HG03521 (cell line): ENCODE results near the gene TBC1D24.

Experiments
- ATAC-seq: cut with Tn5 transposase; IDR thresholded peaks from one replicate; pipeline ENCODE4 v1.9.1; 2021; ENCODE audit warnings: mild to moderate bottlenecking, moderate library complexity; ENCODE audit not compliant: unreplicated experiment

TBC1D24 gene

DNA sequence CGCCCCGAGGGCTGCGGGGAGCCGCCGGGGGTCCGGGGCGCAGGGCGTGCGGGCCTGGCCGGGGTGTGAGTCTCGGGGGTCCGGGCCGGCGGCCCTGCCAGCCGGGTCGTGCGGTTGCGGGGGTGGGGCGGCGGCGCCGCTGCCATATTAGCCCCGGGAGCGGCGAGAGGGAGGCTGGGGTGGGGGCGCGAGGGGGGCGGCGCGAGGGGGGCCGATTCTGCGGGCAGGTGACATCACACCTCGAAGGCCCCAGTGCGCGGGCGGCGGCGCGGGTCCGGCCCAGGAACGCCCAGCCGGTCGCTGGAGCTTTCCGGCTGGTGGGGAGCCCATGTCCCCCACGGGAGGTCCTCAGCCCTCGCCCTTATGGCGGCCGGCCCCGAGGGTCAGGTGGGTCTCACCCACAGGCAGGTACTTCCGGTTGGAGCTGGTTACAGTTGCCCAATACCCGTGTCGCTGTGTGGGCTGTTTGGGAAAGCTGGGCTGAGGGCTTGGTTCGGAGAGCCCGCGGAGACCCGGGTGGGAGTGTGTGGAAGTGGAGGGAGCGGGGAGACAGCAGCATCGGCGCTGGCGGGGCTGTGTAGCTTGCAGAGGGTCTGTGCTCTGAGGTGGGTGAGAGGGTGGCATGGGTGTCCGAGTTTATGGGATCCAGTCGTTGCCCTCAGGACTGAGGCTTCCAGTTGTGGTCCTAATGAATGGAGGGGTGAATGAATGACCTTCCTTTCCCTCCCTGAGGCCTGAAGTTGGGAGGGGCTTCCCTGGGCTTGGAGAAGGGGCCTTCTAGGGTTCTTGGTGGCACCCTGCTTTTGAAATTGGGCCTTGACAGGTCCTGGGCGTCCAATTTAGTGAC lies 39.6 kb downstream of the TBC1D24 start:
- ATAC-seq: no peak

DNA sequence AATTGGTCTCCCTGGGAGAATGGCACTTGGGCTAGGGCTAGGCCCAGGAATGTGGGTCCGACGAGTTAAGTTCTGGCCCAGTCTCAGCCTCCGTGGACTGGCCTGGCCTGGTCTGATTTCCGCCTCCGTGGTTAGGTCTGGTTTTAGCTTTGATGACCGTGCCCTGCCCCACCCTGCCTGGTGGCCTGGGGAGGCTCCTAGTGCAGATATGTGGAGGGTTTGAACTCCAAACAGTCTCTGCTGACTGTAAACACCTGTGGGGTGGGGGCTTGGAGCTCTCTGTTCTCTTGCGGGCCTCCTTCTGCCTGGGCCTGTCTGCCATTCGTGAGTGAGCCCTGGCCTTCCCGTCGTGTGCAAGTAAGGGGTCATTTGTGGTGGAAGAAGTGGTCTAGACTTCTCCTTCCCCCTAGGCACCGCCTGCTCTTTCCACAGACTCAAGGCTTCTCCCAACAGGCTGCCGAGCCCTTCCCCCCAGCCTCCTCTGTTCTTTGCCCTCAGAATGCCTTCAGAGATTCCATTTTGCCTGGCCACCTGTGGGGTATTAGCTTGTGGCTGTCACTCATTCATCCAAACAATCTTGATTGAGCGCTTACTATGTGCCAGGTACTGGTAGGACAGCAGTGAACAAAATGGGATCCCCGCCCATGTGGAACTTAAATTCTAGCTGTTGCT lies 40.4 kb downstream of the TBC1D24 start:
- no peak for ATAC-seq

DNA sequence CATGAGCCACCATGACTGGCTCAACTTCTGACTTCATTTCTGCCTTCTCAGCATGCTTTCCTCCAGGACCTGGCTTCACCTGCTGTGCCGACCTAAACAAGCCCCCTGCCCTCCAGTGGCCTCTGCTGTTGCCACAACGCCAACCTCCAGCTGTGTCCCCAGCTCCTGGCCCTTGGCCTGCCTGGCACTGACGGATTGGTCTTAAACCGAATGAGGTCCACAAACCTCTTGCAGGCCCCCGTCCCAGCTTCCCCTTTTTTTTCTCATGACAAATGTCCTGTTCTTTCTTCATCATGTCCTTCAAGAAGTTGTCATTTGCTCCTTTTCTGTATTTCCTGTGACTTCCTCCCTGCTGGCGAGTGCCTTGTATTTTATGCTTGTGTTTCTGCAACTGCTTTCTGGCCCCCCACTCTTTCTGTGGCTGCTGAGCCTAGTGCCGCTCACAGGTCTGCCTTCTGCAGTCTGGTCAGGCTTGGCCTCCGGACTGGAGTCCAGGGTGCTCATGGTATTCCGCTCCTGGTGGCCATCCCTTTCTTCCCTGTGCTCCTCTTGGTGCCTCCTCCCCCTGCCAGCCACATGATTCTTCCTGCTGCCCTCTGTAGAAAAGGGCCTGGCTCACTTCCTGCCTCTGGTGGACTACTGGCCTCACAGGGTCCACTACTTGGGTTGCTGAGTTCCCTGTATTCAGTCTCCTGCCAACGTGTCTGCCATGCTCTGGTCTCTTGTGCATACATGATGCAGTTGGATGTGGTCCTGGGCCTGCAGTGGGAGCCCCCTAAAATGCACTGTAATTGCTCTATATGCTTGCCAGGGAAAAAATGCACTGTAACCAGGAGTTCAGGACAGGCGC lies 41.7 kb downstream of the TBC1D24 start:
- ATAC-seq: no peak

DNA sequence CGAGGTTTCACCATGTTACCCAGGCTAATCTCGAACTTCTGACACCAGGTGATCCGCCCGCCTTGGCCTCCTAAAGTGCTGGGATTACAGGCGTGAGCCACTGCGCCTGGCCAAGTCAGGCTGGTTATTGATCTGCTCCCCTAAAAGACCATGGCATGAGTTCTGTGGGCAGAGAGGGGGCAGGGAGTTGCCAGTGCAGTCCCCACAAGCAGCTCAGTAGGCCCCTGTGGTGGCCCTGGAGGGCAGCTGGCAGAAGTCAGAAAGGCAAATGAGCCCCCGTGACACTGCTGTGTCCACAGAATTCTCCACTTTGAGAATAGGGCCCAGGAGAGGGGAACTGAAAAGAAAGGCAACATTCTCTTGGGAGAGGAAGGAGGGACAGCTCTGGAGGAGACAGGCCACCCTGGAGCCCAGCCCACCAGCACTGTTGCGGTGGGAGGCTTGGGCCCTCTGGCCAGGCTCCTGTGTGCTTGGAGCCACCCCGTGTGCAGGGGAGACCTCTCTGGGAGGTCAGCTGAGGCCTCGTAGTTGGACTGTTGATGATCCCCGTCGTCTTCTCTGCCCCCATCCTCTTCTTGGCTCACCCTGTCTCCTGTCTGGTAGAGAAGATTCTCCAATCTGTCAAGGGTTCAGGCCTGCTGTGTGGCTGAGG lies 43.2 kb downstream of the TBC1D24 start:
- no peak for ATAC-seq

DNA sequence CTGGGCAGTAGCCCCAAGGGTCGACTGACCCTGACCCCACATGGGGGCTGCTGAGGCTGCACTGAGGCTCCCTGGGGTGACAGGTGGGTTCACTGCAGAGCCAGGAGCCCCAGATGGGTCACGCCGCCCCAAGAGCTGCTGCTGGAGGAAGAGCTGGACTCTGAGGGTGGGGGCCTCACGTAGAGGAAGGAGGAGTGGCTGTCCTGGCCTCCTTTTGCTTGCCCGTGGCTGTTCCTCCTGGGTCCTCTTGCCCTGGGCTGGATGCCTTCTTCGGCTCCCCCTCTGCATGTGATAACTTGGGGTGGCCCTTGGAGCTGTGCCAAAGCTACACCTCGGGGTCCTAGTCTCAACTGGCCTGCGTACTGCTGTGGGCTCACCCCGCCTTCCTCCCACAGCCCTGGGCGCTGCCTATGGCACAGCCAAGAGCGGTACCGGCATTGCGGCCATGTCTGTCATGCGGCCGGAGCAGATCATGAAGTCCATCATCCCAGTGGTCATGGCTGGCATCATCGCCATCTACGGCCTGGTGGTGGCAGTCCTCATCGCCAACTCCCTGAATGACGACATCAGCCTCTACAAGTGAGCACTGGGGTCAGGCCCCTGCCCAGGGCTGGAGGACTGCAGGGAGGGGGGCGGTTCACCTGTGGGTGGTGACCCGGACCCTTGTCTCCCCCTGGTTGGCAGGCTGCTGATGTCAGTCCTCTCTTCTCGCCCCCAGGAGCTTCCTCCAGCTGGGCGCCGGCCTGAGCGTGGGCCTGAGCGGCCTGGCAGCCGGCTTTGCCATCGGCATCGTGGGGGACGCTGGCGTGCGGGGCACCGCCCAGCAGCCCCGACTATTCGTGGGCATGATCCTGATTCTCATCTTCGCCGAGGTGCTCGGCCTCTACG lies 44.1 kb downstream of the TBC1D24 start:
- ATAC-seq: no peak

DNA sequence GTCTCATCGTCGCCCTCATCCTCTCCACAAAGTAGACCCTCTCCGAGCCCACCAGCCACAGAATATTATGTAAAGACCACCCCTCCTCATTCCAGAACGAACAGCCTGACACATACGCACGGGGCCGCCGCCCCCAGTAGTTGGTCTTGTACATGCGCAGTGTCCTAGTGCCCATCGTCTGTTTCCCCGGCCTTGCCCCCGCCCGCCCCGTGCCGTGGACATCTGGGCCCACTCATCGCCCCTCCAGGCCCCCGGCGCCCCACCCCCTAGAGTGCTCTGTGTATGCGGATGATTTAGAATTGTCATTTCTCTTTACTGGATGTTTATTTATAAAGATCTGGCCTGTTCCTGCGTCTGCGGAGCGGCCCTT lies 44.8 kb downstream of the TBC1D24 start:
- ATAC-seq: no peak

DNA sequence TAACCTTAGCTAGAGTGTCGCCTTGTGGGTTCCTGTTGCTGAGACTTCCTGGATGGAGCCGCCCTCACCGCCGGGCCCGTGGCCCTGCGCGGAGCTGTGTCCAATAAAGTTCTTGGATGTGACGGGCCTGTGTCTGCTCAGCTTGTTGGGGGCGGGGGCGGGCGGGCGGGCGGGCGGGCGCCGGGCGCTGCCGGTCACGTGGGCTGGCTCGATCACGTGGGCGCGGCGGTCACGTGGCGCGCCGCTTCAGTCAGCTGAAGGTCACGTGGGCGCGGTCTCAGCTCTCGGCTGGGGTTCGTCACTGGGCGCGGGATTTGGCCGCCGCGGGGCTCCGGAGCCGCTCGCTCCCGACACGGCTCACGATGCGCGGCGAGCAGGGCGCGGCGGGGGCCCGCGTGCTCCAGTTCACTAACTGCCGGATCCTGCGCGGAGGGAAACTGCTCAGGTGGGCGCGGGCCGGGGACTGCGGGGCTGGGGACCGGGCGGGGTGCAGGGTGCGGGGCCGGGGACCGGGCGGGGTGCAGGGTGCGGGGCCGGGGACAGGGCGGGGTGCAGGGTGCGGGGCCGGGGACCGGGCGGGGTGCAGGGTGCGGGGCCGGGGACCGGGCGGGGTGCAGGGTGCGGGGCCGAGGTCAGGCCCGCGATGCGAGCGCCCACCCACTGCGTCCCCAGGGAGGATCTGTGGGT lies 45.3 kb downstream of the TBC1D24 start, which contains the start of gene AMDHD2:
TSS of gene AMDHD2 (plus strand) at position 275 of the 687 bp plus-strand sequence. CDS start at position 363, 88 bp downstream.
- ATAC-seq: peak; percentile 50

DNA sequence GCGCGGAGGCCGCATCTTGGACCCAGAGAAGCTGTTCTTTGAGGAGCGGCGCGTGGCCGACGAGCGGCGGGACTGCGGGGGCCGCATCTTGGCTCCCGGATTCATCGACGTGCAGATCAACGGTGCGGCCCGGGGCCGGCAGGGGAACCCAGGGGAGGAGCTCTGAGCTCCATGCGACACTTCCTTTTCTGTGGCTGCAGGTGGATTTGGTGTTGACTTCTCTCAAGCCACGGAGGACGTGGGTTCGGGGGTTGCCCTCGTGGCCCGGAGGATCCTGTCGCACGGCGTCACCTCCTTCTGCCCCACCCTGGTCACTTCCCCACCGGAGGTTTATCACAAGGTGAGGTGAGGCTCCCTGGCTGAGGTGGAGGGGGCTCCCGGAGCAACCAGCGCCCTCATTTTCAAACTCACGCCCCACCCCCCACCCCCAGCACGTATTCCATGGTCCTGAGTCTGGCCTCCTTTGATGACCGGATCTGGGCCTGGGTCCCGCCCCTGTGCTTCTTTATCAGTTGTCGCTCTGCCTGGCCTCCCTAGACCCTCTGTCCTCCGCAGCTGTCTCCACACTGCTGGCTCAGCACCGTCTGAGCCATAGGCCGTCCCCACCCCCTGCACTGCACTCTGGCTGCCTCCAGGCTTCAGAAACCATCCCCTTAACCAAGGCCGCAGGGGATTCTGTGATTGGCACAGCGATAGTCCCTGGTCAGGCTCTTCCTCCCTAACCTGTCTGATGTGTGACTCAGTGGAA lies 46.0 kb downstream of the TBC1D24 start:
- peak; percentile 26 for ATAC-seq

DNA sequence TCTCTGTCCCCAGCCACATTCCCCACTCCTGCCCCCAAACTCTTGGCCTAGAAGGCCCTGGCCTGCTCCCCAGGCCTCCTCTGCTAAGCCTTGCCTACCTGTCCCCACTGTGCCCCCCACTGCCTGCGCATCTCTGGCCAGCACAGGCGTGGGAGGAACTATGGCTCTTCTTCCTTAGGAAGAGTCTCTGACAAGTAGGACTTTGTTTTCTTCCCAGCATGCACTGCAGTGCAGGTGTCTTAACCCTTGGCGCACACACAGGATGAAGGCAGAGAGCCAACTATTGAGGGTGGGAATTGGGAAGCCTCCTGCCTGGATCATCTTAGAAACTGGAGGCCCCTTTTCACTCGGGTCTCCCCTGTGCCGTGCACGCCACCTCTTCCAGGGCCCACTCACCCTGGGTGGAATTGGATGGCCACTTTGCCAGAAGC lies 48.9 kb downstream of the TBC1D24 start:
- no peak for ATAC-seq

DNA sequence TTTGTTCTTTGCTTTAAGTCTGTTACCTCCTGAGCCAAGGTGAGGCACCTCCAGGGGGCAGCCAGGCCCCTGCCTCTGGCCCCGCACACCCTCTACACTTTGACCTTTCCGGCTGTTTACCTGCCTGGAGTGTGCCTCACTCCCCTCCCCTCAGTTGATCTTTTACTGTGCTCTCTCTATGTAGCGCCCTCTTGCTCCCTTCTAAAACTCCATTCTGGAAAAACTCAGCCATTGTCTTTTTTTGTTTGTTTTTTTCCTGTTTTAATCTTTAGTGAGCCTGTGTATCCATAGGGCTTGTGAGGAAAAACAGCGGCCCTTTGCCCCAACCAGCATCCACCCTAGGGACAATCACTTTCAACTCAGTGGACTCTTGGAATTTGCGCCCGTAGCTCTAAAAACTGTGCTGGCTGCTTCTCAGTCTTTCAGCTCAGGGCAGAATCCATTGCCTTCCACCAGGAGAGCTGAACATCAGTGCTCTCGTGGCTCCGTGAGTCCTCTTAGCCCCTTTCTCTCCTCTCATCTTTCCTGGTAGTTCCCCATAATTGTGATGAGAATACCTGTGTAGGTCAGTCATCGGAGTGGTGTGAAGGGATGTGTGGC lies 49.5 kb downstream of the TBC1D24 start:
- no peak for ATAC-seq

DNA sequence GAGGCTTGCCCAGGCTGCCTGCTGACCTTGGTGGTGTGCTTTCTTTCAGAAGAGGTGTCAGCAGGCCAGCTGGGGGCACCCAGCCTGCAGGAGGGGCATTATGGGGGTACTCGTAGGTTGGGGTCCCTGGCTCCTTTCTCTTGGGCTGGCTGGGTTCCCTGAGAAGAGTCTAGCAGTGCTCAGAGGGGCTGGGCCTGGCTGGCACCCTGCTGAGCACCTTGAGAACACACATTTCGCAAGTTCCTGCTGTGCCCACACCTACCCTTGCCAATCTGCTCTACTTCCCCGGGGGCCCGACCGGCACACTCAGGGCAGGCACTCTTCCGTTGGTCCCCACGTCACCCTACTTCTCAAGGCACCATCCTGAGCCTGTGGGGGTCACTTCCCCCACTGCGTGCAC lies 51.2 kb downstream of the TBC1D24 start:
- ATAC-seq: no peak

DNA sequence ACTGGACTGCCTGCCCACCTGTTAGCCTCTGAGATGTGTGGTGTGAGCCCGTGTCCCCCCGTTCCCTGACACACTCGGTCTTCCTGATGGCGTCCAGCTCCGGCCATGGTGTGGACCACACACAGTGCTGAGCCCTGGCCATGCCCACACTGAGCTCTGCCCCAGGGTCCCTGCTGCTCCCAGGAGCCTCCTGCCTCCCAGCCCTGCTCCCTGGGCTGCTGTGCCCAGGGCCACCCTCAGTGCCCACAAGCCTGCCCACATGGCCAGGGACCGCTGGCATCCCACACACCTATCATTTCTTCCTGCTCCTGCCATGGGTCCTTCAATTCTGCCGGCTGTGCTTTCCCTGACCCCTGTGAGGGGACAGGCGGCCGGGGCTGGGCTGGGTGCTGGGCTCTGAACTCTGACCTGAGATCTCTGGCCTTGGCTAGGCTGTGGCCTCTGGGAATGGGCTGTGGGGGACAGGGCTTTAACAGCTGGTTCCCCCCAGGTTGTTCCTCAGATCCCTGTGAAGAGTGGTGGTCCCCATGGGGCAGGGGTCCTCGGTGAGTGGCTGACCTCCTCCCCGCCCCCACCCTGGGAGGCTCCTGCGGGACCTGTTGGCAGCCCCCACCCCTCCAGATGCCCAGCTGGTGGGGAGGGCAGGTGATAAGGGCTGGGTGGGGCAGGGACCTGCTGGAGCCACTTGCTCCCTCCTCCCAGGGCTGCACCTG lies 52.3 kb downstream of the TBC1D24 start:
- ATAC-seq: no peak

DNA sequence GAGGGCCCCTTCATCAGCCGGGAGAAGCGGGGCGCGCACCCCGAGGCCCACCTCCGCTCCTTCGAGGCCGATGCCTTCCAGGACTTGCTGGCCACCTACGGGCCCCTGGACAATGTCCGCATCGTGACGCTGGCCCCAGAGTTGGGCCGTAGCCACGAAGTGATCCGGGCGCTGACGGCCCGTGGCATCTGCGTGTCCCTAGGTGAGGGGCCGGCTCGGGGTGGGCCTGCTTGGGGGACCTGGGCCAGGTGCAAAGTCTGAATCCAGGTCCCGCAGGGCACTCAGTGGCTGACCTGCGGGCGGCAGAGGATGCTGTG lies 52.8 kb downstream of the TBC1D24 start:
- no peak for ATAC-seq

DNA sequence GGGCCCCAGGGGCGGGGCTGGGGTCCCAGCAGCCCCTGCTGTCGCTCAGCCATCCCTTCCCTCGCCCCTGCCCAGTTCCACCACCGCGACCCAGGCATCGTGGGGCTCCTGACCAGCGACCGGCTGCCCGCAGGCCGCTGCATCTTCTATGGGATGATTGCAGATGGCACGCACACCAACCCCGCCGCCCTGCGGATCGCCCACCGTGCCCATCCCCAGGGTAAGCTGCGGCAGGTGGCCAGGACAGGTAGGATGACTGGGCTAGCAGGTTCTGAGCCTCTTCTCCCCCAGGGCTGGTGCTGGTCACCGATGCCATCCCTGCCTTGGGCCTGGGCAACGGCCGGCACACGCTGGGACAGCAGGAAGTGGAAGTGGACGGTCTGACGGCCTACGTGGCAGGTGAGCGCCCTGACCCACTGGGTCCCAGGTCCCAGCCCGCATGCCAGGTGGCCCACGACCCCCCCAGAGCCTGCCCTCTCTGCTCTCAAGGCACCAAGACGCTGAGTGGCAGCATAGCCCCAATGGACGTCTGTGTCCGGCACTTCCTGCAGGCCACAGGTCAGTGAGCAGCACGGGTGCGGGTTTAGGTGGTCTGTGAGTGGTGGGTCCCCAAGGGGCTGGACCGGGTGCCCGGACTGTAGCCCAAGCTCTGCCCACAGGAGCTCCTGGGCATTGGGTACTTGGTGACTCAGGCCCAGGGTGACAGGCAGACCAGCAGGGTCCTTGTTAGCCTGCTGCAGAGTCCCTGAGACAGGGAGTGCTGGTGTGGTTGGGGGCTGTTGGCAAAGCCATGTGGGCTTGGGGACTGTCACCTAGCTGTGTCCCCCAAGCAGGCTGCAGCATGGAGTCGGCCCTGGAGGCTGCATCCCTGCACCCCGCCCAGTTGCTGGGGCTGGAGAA lies 53.5 kb downstream of the TBC1D24 start:
- no peak for ATAC-seq

DNA sequence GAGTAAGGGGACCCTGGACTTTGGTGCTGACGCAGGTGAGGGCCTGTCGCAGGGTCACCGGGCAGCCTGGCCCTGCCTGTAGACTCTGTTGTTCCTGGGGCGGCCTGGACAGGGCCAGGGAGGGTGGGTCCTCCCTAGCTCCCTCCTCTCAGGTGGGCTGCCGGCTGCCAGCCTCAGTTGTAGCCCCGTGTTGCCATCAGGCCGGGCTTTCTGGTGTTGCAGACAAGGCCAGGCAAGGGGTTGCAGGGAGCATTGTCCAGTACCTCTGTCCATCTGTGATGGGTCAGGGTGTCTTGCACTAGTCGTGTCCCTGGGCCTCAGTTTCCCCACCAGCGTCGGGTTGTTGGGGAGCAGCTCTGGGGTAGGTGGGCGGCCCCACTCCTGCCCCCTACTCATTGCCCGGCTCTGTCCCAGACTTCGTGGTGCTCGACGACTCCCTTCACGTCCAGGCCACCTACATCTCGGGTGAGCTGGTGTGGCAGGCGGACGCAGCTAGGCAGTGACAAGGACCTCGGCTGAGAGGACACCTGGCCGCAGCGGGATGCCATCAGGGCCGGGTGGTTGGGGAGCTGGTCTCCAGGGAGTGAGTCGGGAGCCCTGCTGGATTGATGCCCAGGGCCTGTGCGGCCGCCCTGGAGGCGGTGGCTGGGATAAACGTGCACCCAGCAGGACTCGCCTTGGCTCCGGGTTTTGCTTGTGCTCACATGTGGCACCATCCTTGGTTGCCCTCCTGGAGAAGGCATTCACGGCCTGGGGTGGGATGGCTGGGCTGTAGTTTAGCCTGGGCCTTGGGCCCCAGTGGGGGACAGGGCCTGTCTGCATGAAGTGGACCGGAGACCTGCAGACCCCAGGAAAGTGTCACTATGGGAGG lies 54.4 kb downstream of the TBC1D24 start:
- ATAC-seq: no peak
